Calu3 (cell line): ENCODE results near the gene KIF15. TPM values are rescaled to one million over a fixed set of nuclear protein-coding genes. Genes with fewer than 3 reads are reported as not detected.

Experiments used
- BruUV-seq: library from RNA; stranded (reverse); fragments of 400-500 nt; replicated peaks from 2 replicates; lab custom pipeline; 2021; lab: Mats Ljungman, UMichigan
- CTCF ChIA-PET: fragments of 300-600 bp; sonication (Branson Sonifier 250); formaldehyde crosslinking; loops from one replicate; lab custom pipeline; 2022; ENCODE audit warnings: antibody characterized with exemption; lab: Charles Lee
- DNase-seq: peaks from one replicate; pipeline ENCODE4 v3.0.0; 2022
- H3K27ac Mint-ChIP-seq: one replicate; pipeline ENCODE4 v1.8.0; 2022; ENCODE audit warnings: mixed read lengths; ENCODE audit not compliant: unreplicated experiment
- H3K27me3 Mint-ChIP-seq: one replicate; pipeline ENCODE4 v1.8.0; 2022; ENCODE audit warnings: mixed read lengths; ENCODE audit not compliant: unreplicated experiment
- H3K36me3 Mint-ChIP-seq: one replicate; pipeline ENCODE4 v1.8.0; 2022; ENCODE audit warnings: mild to moderate bottlenecking, moderate library complexity, mixed read lengths; ENCODE audit not compliant: insufficient read depth, unreplicated experiment
- H3K4me1 Mint-ChIP-seq: one replicate; pipeline ENCODE4 v1.8.0; 2022; ENCODE audit warnings: mild to moderate bottlenecking, low read depth, mixed read lengths; ENCODE audit not compliant: unreplicated experiment
- H3K4me3 Mint-ChIP-seq: one replicate; pipeline ENCODE4 v1.8.0; 2022; ENCODE audit warnings: mild to moderate bottlenecking, low read depth, moderate library complexity, mixed read lengths; ENCODE audit not compliant: unreplicated experiment
- H3K9me3 Mint-ChIP-seq: one replicate; pipeline ENCODE4 v1.8.0; 2022; ENCODE audit warnings: low read depth, mixed read lengths; ENCODE audit not compliant: unreplicated experiment
- intact Hi-C: fragments of 100-400 bp; cut with micrococcal nuclease; formaldehyde crosslinking; loops from one replicate; pipeline ENCODE4 v1.10.0; 2022; ENCODE audit not compliant: unreplicated experiment
- total RNA-seq: library from RNA; stranded (reverse); gene quantifications from 2 replicates; pipeline ENCODE4 v1.2.3, GENCODE V29; 2022
- TF ChIP-seq, protein P1 (sequence below): fragments of 200-600 bp; IDR thresholded peaks from one replicate; pipeline ENCODE4 v1.8.0; 2022; ENCODE audit warnings: antibody characterized with exemption; ENCODE audit not compliant: unreplicated experiment

KIF15 gene
- total RNA-seq, 1 experiment from 2014 or later: 18.4 TPM

DNA sequence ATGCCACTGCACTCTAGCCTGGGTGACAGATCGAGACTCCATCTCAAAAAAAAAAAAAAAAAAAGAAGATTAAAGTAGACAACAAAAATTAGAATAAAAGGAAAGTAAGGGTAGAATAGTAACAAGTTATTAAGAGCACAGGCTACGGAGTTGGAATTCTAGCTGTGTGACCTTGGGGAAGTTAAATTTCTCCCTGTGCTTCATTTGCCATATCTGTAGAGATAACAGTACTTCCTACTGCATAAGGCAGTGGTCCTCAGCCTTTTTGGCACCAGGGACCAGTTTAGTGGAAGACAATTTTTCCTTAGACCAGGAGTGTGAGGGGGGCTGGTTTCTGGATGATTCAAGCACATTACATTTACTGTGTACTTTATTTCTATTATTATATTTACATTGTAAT, 71.4 kb downstream of the KIF15 start:
- intact Hi-C loops: loop anchor here (10.0 kb wide), 1 partner anchor 82 kb away; no protein-coding TSS in a partner anchor
- no peak overlapping the region for H3K4me3 Mint-ChIP-seq
- H3K9me3 Mint-ChIP-seq: peaks cover 5% of the 10 kb centered on the region
- TF ChIP-seq, protein P1, sequence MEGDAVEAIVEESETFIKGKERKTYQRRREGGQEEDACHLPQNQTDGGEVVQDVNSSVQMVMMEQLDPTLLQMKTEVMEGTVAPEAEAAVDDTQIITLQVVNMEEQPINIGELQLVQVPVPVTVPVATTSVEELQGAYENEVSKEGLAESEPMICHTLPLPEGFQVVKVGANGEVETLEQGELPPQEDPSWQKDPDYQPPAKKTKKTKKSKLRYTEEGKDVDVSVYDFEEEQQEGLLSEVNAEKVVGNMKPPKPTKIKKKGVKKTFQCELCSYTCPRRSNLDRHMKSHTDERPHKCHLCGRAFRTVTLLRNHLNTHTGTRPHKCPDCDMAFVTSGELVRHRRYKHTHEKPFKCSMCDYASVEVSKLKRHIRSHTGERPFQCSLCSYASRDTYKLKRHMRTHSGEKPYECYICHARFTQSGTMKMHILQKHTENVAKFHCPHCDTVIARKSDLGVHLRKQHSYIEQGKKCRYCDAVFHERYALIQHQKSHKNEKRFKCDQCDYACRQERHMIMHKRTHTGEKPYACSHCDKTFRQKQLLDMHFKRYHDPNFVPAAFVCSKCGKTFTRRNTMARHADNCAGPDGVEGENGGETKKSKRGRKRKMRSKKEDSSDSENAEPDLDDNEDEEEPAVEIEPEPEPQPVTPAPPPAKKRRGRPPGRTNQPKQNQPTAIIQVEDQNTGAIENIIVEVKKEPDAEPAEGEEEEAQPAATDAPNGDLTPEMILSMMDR: no peak
- CTCF ChIA-PET: no interaction called here
- BruUV-seq: no TSS peak
- peaks cover 15% of the 10 kb centered on the region for H3K36me3 Mint-ChIP-seq
- no peak for DNase-seq
- no peak overlapping the region for H3K27ac Mint-ChIP-seq
- no peaks in the 10 kb centered on the region for H3K4me1 Mint-ChIP-seq
- no peaks in the 10 kb centered on the region for H3K27me3 Mint-ChIP-seq

DNA sequence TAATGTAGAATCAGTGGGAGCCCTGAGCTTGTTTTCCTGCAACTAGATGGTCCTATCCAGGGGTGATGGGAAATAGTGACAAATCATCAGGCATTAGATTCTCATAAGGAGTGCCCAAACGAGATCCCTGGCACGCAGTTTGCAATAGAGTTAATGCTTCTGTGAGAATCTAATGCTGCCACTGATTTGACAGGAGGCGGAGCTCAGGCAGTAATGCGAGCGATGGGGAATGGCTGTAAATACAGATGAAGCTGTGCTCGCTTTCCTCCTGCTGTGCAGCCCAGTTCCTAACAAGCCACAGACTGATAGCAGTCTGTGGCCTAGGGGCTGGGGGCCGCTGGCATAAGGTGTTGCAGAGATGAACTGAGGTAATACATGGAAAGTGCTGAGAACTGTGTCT, 71.8 kb downstream of the KIF15 start:
- H3K27ac Mint-ChIP-seq: no peak overlapping the region
- CTCF ChIA-PET: no interaction called here
- peaks cover 19% of the 10 kb centered on the region for H3K36me3 Mint-ChIP-seq

DNA sequence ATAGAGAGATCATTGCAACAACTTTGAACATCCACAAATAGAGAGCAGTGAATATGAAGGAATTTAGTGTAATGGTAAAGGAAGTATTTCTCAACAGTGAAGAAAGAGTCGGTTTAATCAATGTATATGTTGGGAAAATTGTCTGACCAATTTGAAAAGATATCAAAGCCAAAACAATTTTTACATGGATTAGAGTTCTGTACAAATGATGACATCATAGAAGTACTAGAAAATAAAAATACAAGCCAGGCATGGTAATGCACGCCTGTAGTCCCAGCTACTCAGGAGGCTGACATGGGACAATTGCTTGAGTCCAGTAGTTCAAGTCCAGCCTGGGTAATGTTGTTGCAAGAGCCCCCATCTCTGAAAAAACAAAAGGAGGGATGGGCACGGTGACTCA, 74.1 kb downstream of the KIF15 start:
- no peak for DNase-seq
- Mint-ChIP-seq H3K27me3 (no peaks in the 10 kb centered on the region), H3K9me3 (peaks cover 5% of the 10 kb centered on the region), H3K27ac (no peak overlapping the region), H3K4me3 (no peak overlapping the region), H3K36me3 (peaks cover 13% of the 10 kb centered on the region), H3K4me1 (no peaks in the 10 kb centered on the region)
- TF ChIP-seq, protein P1: no peak
- intact Hi-C loops: loop anchor here (10.0 kb wide), 1 partner anchor 79 kb away; no protein-coding TSS in a partner anchor
- no TSS peak for BruUV-seq
- CTCF ChIA-PET: no interaction called here

More for the DNA sequence above, 71.8 kb downstream of the KIF15 start:
- TF ChIP-seq, protein P1: no peak
- H3K27me3 Mint-ChIP-seq: no peaks in the 10 kb centered on the region
- H3K4me3 Mint-ChIP-seq: no peak overlapping the region
- no peak for DNase-seq
- H3K4me1 Mint-ChIP-seq: no peaks in the 10 kb centered on the region
- intact Hi-C loops: loop anchor here (10.0 kb wide), 1 partner anchor 81 kb away; no protein-coding TSS in a partner anchor
- no TSS peak for BruUV-seq
- H3K9me3 Mint-ChIP-seq: peaks cover 5% of the 10 kb centered on the region

DNA sequence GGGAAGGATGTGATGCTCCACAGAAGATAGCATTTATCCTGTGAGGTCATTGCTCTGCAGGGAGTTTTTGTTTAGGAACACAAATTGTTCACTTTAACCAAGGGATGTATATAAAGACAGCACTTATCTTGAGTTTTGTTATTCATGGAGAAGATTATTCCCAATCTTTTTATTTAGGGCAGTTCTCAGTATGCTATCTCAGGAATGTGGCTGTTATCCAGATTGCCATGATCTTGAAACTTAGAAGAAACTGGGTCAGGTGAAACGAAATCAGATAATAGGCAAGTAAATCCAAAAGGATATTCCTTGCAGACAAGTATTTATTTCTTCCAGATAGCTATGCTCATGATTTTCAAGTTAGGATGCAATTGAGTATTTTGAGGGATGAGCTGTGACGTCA, 80.8 kb downstream of the KIF15 start:
- H3K27me3 Mint-ChIP-seq: no peaks in the 10 kb centered on the region
- H3K9me3 Mint-ChIP-seq: no peaks in the 10 kb centered on the region
- H3K4me1 Mint-ChIP-seq: no peaks in the 10 kb centered on the region
- BruUV-seq: no TSS peak
- H3K4me3 Mint-ChIP-seq: no peak overlapping the region
- intact Hi-C loops: no loop called here
- peaks cover 19% of the 10 kb centered on the region for H3K36me3 Mint-ChIP-seq
- CTCF ChIA-PET: no interaction called here
- TF ChIP-seq, protein P1: no peak
- no peak for DNase-seq
- no peak overlapping the region for H3K27ac Mint-ChIP-seq
